GM12878 (cell line): ENCODE data around the gene GAR1. TPM values are rescaled to one million over a fixed set of nuclear protein-coding genes. Genes with fewer than 3 reads are reported as not detected.

Experiments used
- ATAC-seq: fragments of 200-7000 bp; cut with Tn5 transposase; 3 replicates; pipeline ENCODE4 v1.9.1; 2020; ENCODE audit warnings: mild to moderate bottlenecking, moderate library complexity
- BruUV-seq: library from RNA; stranded (reverse); fragments of 400-500 nt; replicated peaks from 2 replicates; lab custom pipeline; 2021; lab: Mats Ljungman, UMichigan
- CTCF ChIA-PET: fragments of 300-600 bp; sonication (Branson Sonifier 250); formaldehyde crosslinking; extraction: SDS; loops from one replicate; lab custom pipeline; 2021; ENCODE audit warnings: inconsistent platforms; lab: Yijun Ruan, JAX
- POLR2A ChIA-PET: fragments of 350-600 bp; formaldehyde crosslinking; extraction: SDS; loops from one replicate; lab custom pipeline; 2021; ENCODE audit warnings: inconsistent platforms; lab: Charles Lee
- RAD21 ChIA-PET: fragments of 300-600 bp; sonication (Branson Sonifier 250); formaldehyde crosslinking; loops from one replicate; lab custom pipeline; 2023; ENCODE audit warnings: antibody characterized with exemption; ENCODE audit not compliant: unreplicated experiment; lab: Charles Lee
- SMC1A ChIA-PET: fragments of 300-600 bp; sonication (Branson Sonifier 250); formaldehyde crosslinking; loops from one replicate; lab custom pipeline; 2023; ENCODE audit not compliant: unreplicated experiment, uncharacterized antibody; lab: Charles Lee
- DNase-seq: peaks from one replicate; pipeline ENCODE4 v3.0.0-alpha.2; 2011; ENCODE audit warnings: low read depth, low spot score
- FAIRE-seq: peaks from 3 replicates; lab custom pipeline; 2011; peaks lifted over from hg19 to GRCh38; lab: Jason Lieb, UNC
- H2AFZ ChIP-seq: 2 replicates; pipeline ENCODE4 v1.6.0; 2011; ENCODE audit warnings: low read depth, low read length, control low read depth; ENCODE audit not compliant: control insufficient read depth
- H3K27ac ChIP-seq: 2 replicates; pipeline ENCODE4 v1.5.1; 2011; ENCODE audit warnings: control low read depth; ENCODE audit not compliant: control insufficient read depth, insufficient read depth
- H3K27me3 ChIP-seq, 2 experiments: replicated peaks in 1 of 2; 2 replicates each; pipeline versions ENCODE4 v1.6.0 to v1.6.1; 2011; ENCODE audit warnings: low read length in 1 of 2; ENCODE audit not compliant: control insufficient read depth in 2 of 2, insufficient read depth in 2 of 2
- H3K36me3 ChIP-seq, 2 experiments: 2 replicates each; pipeline ENCODE4 v1.5.1; 2011; ENCODE audit warnings: low read length in 1 of 2; ENCODE audit not compliant: control insufficient read depth in 2 of 2, insufficient read depth in 2 of 2
- H3K4me1 ChIP-seq: 2 replicates; pipeline ENCODE4 v1.6.1; 2011; ENCODE audit warnings: mild to moderate bottlenecking, low read length, moderate library complexity, mixed read lengths; ENCODE audit not compliant: control insufficient read depth, insufficient read depth
- H3K4me2 ChIP-seq: 2 replicates; pipeline ENCODE4 v1.6.0; 2011; ENCODE audit warnings: control low read depth; ENCODE audit not compliant: control insufficient read depth, insufficient read depth
- H3K4me3 ChIP-seq: fragments of 200-600 bp; sonication (generic); 2 replicates; pipeline ENCODE4 v1.5.1; 2016
- H3K79me2 ChIP-seq: 2 replicates; pipeline ENCODE4 v1.6.0; 2011; ENCODE audit warnings: low read length; ENCODE audit not compliant: control insufficient read depth, insufficient read depth
- H3K9ac ChIP-seq: 2 replicates; pipeline ENCODE4 v1.8.0; 2011; ENCODE audit warnings: low read length, control low read depth, mixed read lengths; ENCODE audit not compliant: control insufficient read depth, insufficient read depth
- H3K9me3 ChIP-seq: replicated peaks from 3 replicates; pipeline ENCODE4 v1.5.1; 2011; ENCODE audit warnings: mild to moderate bottlenecking, low read length; ENCODE audit not compliant: control insufficient read depth, insufficient read depth
- H4K20me1 ChIP-seq: 2 replicates; pipeline ENCODE4 v1.6.0; 2011; ENCODE audit not compliant: control insufficient read depth, insufficient read depth
- CEBPB ChIP-seq, 2 experiments: fragments of 150-350 bp in 1 of 2; IDR thresholded peaks; 2 replicates each; pipeline ENCODE4 v1.6.1; 2012 to 2014; ENCODE audit warnings: low read depth in 2 of 2, low read length in 2 of 2, borderline replicate concordance in 1 of 2, inconsistent platforms in 1 of 2
- CUX1 ChIP-seq: IDR thresholded peaks from 2 replicates; pipeline ENCODE4 v1.6.1; 2012; ENCODE audit warnings: improper control_type of control experiment, low read depth, low read length; ENCODE audit not compliant: insufficient replicate concordance
- E4F1 ChIP-seq: fragments of 450-650 bp; IDR thresholded peaks from 2 replicates; pipeline ENCODE4 v1.6.1; 2018; ENCODE audit warnings: borderline replicate concordance, mild to moderate bottlenecking; ENCODE audit not compliant: partially characterized antibody
- EED ChIP-seq: sonication (generic); IDR thresholded peaks from 2 replicates; pipeline ENCODE4 v1.6.1; 2016; ENCODE audit warnings: antibody characterized with exemption, low read depth
- MLLT1 ChIP-seq: fragments of 450-650 bp; IDR thresholded peaks from 2 replicates; pipeline ENCODE4 v1.6.1; 2016; ENCODE audit warnings: mild to moderate bottlenecking
- MXI1 ChIP-seq: fragments of 150-350 bp; IDR thresholded peaks from 2 replicates; pipeline ENCODE4 v1.6.1; 2011; ENCODE audit warnings: low read depth, mild to moderate bottlenecking, inconsistent platforms, low read length, improper control_type of control experiment
- PKNOX1 ChIP-seq: fragments of 450-650 bp; IDR thresholded peaks from 2 replicates; pipeline ENCODE4 v1.6.1; 2016; ENCODE audit warnings: mild to moderate bottlenecking
- SMC3 ChIP-seq: IDR thresholded peaks from 2 replicates; pipeline ENCODE4 v1.6.1; 2011; ENCODE audit warnings: low read length, improper control_type of control experiment, borderline replicate concordance
- TCF7 ChIP-seq: IDR thresholded peaks from 2 replicates; pipeline ENCODE4 v1.6.1; 2014; ENCODE audit warnings: antibody characterized with exemption, borderline replicate concordance
- WGBS: methylation state at CpG from one replicate; pipeline ENCODE4 v1.1.6; 2016; ENCODE audit warnings: low lambda C conversion rate; ENCODE audit not compliant: insufficient replicate concordance, insufficient coverage; ENCODE audit errors: missing lambda C conversion rate; 5-methylcytosine and 5-hydroxymethylcytosine counted together
- in situ Hi-C: fragments of 300-500 bp; cut with MboI; formaldehyde crosslinking; loops from 9 replicates; pipeline ENCODE4 v1.14.3; 2018; ENCODE audit warnings: mixed read lengths
- intact Hi-C: fragments of 100-400 bp; cut with micrococcal nuclease; formaldehyde crosslinking; loops from one replicate; pipeline ENCODE4 v1.14.2; 2022; ENCODE audit not compliant: unreplicated experiment
- polyA plus RNA-seq, 11 experiments: library from polyadenylated mRNA; depleted of rRNA in 4 of 11; unstranded in 6 of 11; stranded (reverse) in 5 of 11; fragments of >200 nt; fragmentation: Nextera tagmentation in 4 of 11; fragmentation: Illumina TruSeq in 1 of 11; extraction: Ambion mirVana in 4 of 11; extraction: Trizol in 1 of 11; gene quantifications; 1 replicate in 1 of 11; 2 replicates in 10 of 11; pipeline versions ENCODE4 v1.2.1 to v1.2.3, GENCODE V29; 2011 to 2016; ENCODE audit warnings: inconsistent platforms in 2 of 11, missing spikeins in 2 of 11, low read depth in 1 of 11
- total RNA-seq, 4 experiments: library from RNA; depleted of rRNA in 3 of 4; stranded (reverse); fragments of >200 nt in 3 of 4; fragmentation: Illumina TruSeq in 1 of 4; extraction: Trizol in 1 of 4; gene quantifications; 2 replicates each; pipeline versions ENCODE4 v1.2.1 to v1.2.3, GENCODE V29; 2013 to 2021

The GAR1 gene
- total and polyA plus RNA-seq, 10 of the 15 experiments (the other 5 are each of a cell fraction or from before 2014, with no cell fraction given): 11.7 to 76.3 (median 29.8) TPM

- FAIRE-seq: no peak
- H3K27ac ChIP-seq: no peak overlapping the region
- no peaks in the 10 kb centered on the region for H3K27me3 ChIP-seq
- ChIA-PET SMC1A (interaction anchor here (0.6 to 1.6 kb wide), 2 partner anchors 9 to 379 kb away, joined by 3 read pairs; no protein-coding TSS in a partner anchor), RAD21 (no interaction called here), CTCF (no interaction called here), POLR2A (interaction anchor here (0.5 kb wide), 1 partner anchor 53 kb away, joined by 4 read pairs; no protein-coding TSS in a partner anchor)
- no peaks in the 10 kb centered on the region for H3K36me3 ChIP-seq
- no peaks in the 10 kb centered on the region for H4K20me1 ChIP-seq
- intact Hi-C loops (loop anchor here (10.0 kb wide), 1 partner anchor 384 kb away; the partner anchor contains the start of gene ELOVL6), in situ Hi-C loops (loop anchor here (5.0 kb wide), 1 partner anchor 383 kb away; no protein-coding TSS in a partner anchor)
- 64% methylated on average over 11 of the region's 11 CpGs for WGBS
- no peak overlapping the region for H2AFZ ChIP-seq
- ATAC-seq: no peak
- H3K9ac ChIP-seq: no peak overlapping the region
- BruUV-seq: no TSS peak
- H3K4me3 ChIP-seq: no peak overlapping the region
- no peaks in the 10 kb centered on the region for H3K4me1 ChIP-seq
- no peak overlapping the region for H3K4me2 ChIP-seq
- H3K79me2 ChIP-seq: peaks cover 4% of the 10 kb centered on the region
- no peak for DNase-seq
- H3K9me3 ChIP-seq: no peaks in the 10 kb centered on the region
- TF ChIP-seq SMC3 (no peak), TCF7 (no peak), CEBPB (IDR thresholded peaks at IDR 0.05; ENCODE audit: borderline replicate concordance in 1 of 2, low read depth in 2 of 2, low read length in 2 of 2) (no peak), PKNOX1 (no peak), E4F1 (no peak), CUX1 (no peak), EED (no peak), MXI1 (no peak), MLLT1 (no peak)
Observed at GRCh38 chr4:109810552-109811387, 4.8 kb upstream of the GAR1 start.
